ENCODE data around the gene MLYCD. TPM values are rescaled to one million over a fixed set of nuclear protein-coding genes. Genes with fewer than 3 reads are reported as not detected.

Gene MLYCD
- total and polyA plus RNA-seq, 2 experiments from 2014 or later = 3.2 to 7.2 TPM

DNA sequence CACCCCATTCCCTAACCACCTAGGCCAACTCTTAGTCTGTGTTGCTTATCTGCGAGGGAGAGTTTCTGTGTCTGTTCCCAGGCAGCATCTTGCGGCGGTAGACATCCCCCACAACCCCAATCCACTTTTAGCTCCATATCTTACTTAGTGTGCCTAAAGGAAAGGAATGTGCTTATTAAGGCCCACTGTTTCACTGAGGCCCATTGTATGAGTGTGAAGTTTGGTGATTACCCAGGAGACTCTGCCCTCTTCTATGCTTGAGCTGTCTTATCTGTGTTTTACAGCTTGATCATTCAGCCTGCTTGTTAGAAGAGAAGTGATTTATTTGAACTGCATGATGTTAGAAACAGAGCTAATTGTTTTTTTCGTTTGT, 10.3 kb upstream of the MLYCD start:
- Histone ChIP-seq H3K27ac (ENCODE audit: low read depth) (no peak overlapping the region), H3K36me3 (ENCODE audit: insufficient read depth) (no peaks in the 10 kb centered on the region), H3K4me3 (no peak overlapping the region), H3K4me2 (no peak overlapping the region), H3K79me2 (replicated peaks; ENCODE audit: insufficient read depth) (no peaks in the 10 kb centered on the region), H3K4me1 (ENCODE audit: insufficient read depth) (no peaks in the 10 kb centered on the region), H4K20me1 (replicated peaks; ENCODE audit: insufficient read depth) (no peaks in the 10 kb centered on the region), H3K27me3 (ENCODE audit: insufficient read depth) (no peaks in the 10 kb centered on the region), H3K9me2 (ENCODE audit: insufficient read depth) (no peaks in the 10 kb centered on the region), H2AFZ (no peak overlapping the region), H3F3A (replicated peaks; ENCODE audit: low read depth) (no peaks in the 10 kb centered on the region)
- Mint-ChIP-seq H3K27ac (no peak overlapping the region), H3K27me3 (ENCODE audit: insufficient read depth, low read depth, poor library complexity) (no peaks in the 10 kb centered on the region), H3K36me3 (ENCODE audit: low read depth) (peaks cover 5% of the 10 kb centered on the region; the same call in 1 of the 3 replicates), H3K4me3 (no peak overlapping the region), H3K9me3 (peaks cover 18% of the 10 kb centered on the region), H3K4me1 (peaks cover 6% of the 10 kb centered on the region; the same call in 2 of the 3 replicates)
- no peak for TF ChIP-seq EZH2phosphoT487 (IDR thresholded peaks at IDR 0.05; ENCODE audit: unreplicated experiment)
- TF ChIP-seq, protein P1, sequence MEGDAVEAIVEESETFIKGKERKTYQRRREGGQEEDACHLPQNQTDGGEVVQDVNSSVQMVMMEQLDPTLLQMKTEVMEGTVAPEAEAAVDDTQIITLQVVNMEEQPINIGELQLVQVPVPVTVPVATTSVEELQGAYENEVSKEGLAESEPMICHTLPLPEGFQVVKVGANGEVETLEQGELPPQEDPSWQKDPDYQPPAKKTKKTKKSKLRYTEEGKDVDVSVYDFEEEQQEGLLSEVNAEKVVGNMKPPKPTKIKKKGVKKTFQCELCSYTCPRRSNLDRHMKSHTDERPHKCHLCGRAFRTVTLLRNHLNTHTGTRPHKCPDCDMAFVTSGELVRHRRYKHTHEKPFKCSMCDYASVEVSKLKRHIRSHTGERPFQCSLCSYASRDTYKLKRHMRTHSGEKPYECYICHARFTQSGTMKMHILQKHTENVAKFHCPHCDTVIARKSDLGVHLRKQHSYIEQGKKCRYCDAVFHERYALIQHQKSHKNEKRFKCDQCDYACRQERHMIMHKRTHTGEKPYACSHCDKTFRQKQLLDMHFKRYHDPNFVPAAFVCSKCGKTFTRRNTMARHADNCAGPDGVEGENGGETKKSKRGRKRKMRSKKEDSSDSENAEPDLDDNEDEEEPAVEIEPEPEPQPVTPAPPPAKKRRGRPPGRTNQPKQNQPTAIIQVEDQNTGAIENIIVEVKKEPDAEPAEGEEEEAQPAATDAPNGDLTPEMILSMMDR (conservative IDR thresholded peaks at IDR 0.05; ENCODE audit: low read depth in 2 of 2) = no peak
- ATAC-seq (no peak), DNase-seq (ENCODE audit: low spot score) (no peak)

DNA sequence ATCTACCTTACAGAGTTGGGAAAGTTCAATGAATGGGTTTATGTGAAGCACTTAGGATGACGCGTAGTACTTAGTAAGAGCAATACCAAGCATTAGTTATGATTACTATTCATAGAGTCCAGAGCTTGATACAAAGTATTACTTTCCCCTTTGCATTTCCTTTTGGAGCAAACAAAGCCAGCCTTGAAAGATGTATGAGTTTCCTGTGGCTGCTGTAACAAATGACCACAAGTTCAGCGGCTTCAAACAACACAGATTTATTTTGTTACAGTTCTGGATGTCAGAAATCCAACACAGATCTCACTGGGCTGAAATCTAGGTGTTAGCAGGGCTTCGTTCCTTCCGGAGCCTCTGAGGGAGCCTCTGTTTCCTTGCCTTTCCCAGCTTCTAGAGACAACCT, 8.6 kb upstream of the MLYCD start:
- H3K27me3 Mint-ChIP-seq (ENCODE audit: insufficient read depth, low read depth, poor library complexity) = peaks cover 3% of the 10 kb centered on the region
- no peak overlapping the region for H3K27ac ChIP-seq (ENCODE audit: low read depth)
- ATAC-seq (no peak), DNase-seq (ENCODE audit: low spot score) (no peak)
- no peaks in the 10 kb centered on the region for H3K4me1 ChIP-seq (ENCODE audit: insufficient read depth)
- no peaks in the 10 kb centered on the region for H3K9me2 ChIP-seq (ENCODE audit: insufficient read depth)
- no peaks in the 10 kb centered on the region for H3K36me3 ChIP-seq (ENCODE audit: insufficient read depth)
- no peak overlapping the region for H3K4me3 ChIP-seq
- no peaks in the 10 kb centered on the region for H3K27me3 ChIP-seq (ENCODE audit: insufficient read depth)
- peaks cover 6% of the 10 kb centered on the region; the same call in 2 of the 3 replicates for H3K4me1 Mint-ChIP-seq
- H3K9me3 Mint-ChIP-seq = peaks cover 18% of the 10 kb centered on the region
- no peak overlapping the region for H3K27ac Mint-ChIP-seq
- no peak overlapping the region for H3K4me3 Mint-ChIP-seq
- H3K4me2 ChIP-seq = no peak overlapping the region
- no peaks in the 10 kb centered on the region for H3F3A ChIP-seq (replicated peaks; ENCODE audit: low read depth)
- H2AFZ ChIP-seq = no peak overlapping the region
- H3K36me3 Mint-ChIP-seq (ENCODE audit: low read depth) = peaks cover 5% of the 10 kb centered on the region; the same call in 1 of the 3 replicates
- H3K79me2 ChIP-seq (replicated peaks; ENCODE audit: insufficient read depth) = no peaks in the 10 kb centered on the region
- no peaks in the 10 kb centered on the region for H4K20me1 ChIP-seq (replicated peaks; ENCODE audit: insufficient read depth)
- TF ChIP-seq ZNF331 (CRISPR knock-in tag; IDR thresholded peaks at IDR 0.05; ENCODE audit: low read depth) = no peak
- TF ChIP-seq, protein P1 (conservative IDR thresholded peaks at IDR 0.05; ENCODE audit: low read depth in 2 of 2) = no peak
- TF ChIP-seq JUNB (IDR thresholded peaks at IDR 0.05; ENCODE audit: unreplicated experiment) = no peak
- TF ChIP-seq NANOG (IDR thresholded peaks at IDR 0.05; ENCODE audit: borderline replicate concordance) = no peak
- TF ChIP-seq, protein P2, sequence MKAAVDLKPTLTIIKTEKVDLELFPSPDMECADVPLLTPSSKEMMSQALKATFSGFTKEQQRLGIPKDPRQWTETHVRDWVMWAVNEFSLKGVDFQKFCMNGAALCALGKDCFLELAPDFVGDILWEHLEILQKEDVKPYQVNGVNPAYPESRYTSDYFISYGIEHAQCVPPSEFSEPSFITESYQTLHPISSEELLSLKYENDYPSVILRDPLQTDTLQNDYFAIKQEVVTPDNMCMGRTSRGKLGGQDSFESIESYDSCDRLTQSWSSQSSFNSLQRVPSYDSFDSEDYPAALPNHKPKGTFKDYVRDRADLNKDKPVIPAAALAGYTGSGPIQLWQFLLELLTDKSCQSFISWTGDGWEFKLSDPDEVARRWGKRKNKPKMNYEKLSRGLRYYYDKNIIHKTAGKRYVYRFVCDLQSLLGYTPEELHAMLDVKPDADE (IDR thresholded peaks at IDR 0.05) = no peak
- TF ChIP-seq ZNF114 (CRISPR knock-in tag; IDR thresholded peaks at IDR 0.05) = no peak
- no peak for TF ChIP-seq CREB1 (CRISPR knock-in tag; IDR thresholded peaks at IDR 0.05; ENCODE audit: low read depth)
- TF ChIP-seq STAT1 (IDR thresholded peaks at IDR 0.05; ENCODE audit: unreplicated experiment) = no peak
- TF ChIP-seq, protein P3, sequence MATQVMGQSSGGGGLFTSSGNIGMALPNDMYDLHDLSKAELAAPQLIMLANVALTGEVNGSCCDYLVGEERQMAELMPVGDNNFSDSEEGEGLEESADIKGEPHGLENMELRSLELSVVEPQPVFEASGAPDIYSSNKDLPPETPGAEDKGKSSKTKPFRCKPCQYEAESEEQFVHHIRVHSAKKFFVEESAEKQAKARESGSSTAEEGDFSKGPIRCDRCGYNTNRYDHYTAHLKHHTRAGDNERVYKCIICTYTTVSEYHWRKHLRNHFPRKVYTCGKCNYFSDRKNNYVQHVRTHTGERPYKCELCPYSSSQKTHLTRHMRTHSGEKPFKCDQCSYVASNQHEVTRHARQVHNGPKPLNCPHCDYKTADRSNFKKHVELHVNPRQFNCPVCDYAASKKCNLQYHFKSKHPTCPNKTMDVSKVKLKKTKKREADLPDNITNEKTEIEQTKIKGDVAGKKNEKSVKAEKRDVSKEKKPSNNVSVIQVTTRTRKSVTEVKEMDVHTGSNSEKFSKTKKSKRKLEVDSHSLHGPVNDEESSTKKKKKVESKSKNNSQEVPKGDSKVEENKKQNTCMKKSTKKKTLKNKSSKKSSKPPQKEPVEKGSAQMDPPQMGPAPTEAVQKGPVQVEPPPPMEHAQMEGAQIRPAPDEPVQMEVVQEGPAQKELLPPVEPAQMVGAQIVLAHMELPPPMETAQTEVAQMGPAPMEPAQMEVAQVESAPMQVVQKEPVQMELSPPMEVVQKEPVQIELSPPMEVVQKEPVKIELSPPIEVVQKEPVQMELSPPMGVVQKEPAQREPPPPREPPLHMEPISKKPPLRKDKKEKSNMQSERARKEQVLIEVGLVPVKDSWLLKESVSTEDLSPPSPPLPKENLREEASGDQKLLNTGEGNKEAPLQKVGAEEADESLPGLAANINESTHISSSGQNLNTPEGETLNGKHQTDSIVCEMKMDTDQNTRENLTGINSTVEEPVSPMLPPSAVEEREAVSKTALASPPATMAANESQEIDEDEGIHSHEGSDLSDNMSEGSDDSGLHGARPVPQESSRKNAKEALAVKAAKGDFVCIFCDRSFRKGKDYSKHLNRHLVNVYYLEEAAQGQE (IDR thresholded peaks at IDR 0.05; ENCODE audit: unreplicated experiment) = no peak
- no peak for TF ChIP-seq POLR2AphosphoS5 (IDR thresholded peaks at IDR 0.05; ENCODE audit: low read depth)
- TF ChIP-seq EZH2phosphoT487 (IDR thresholded peaks at IDR 0.05; ENCODE audit: unreplicated experiment) = no peak

Measured in GM23338 (cell line).